Tibial nerve (tissue), 4 donors: ENCODE data around the gene SNX30. TPM values are rescaled to one million over a fixed set of nuclear protein-coding genes. Genes with fewer than 3 reads are reported as not detected.

Source experiments
- DNase-seq, 2 donors: peaks; one replicate each; pipeline ENCODE4 v3.0.0-alpha.2; 2019; ENCODE audit warnings: low spot score in 2 of 2
- H3K27ac ChIP-seq, 4 donors: fragments of 200-600 bp; sonication (generic) in 3 of 4; one replicate each; pipeline ENCODE4 v1.5.1; 2017 to 2019; ENCODE audit warnings: mild to moderate bottlenecking in 1 of 4
- H3K27me3 ChIP-seq, 2 donors: fragments of 200-600 bp; sonication (generic) in 1 of 2; one replicate each; pipeline versions ENCODE4 v1.5.1 to v1.6.0; 2017 to 2019
- H3K36me3 ChIP-seq, 3 donors: fragments of 200-600 bp; sonication (generic); one replicate each; pipeline ENCODE4 v1.5.1; 2018 to 2019
- H3K4me1 ChIP-seq, 4 donors: fragments of 200-600 bp; sonication (generic) in 3 of 4; one replicate each; pipeline ENCODE4 v1.5.1; 2017 to 2019
- H3K4me3 ChIP-seq, 4 donors: fragments of 200-600 bp; sonication (generic) in 3 of 4; one replicate each; pipeline ENCODE4 v1.5.1; 2017 to 2019; ENCODE audit warnings: mild to moderate bottlenecking in 1 of 4, moderate library complexity in 1 of 4
- H3K9me3 ChIP-seq, 4 donors: fragments of 200-600 bp; sonication (generic) in 3 of 4; one replicate each; pipeline ENCODE4 v1.5.1; 2017 to 2019
- CTCF ChIP-seq, 5 experiments: fragments of 200-600 bp in 3 of 5; fragments of 450-650 bp in 2 of 5; sonication (generic) in 3 of 5; IDR thresholded peaks; one replicate each; pipeline ENCODE4 v1.5.1; 2016 to 2019; ENCODE audit warnings: antibody characterized with exemption in 5 of 5, mild to moderate bottlenecking in 3 of 5, moderate library complexity in 2 of 5
- EP300 ChIP-seq, 2 donors: sonication (generic); formaldehyde crosslinking; IDR thresholded peaks; one replicate each; pipeline ENCODE4 v1.6.1; 2017; ENCODE audit warnings: antibody characterized with exemption in 2 of 2, mild to moderate bottlenecking in 1 of 2
- POLR2A ChIP-seq, 2 donors: fragments of 450-650 bp; IDR thresholded peaks; one replicate each; pipeline ENCODE4 v1.6.1; 2017; ENCODE audit warnings: antibody characterized with exemption in 2 of 2, mild to moderate bottlenecking in 2 of 2, moderate library complexity in 2 of 2
- WGBS, 2 donors: methylation state at CpG; one replicate each; pipeline ENCODE4 v1.1.5; 2018; 5-methylcytosine and 5-hydroxymethylcytosine counted together
- total RNA-seq, 4 donors: library from RNA; depleted of rRNA; stranded (reverse); fragments of >200 nt; gene quantifications; one replicate each; pipeline ENCODE4 v1.1.0, GENCODE V29; 2016

The SNX30 gene
- total RNA-seq, 4 donors from 2014 or later: 14.9 to 25.3 (median 17.0) TPM

GRCh38 chr9:112731971-112732370, 18.6 kb upstream of the SNX30 start:
- Histone ChIP-seq H3K9me3 (no peaks in the 10 kb centered on the region), H3K27me3 (no peaks in the 10 kb centered on the region), H3K4me3 (no peak overlapping the region), H3K4me1 (no peaks in the 10 kb centered on the region), H3K27ac (no peak overlapping the region), H3K36me3 (no peaks in the 10 kb centered on the region)
- TF ChIP-seq CTCF (IDR thresholded peaks at IDR 0.05): no peak
- TF ChIP-seq POLR2A (IDR thresholded peaks at IDR 0.05): no peak
- no peak for TF ChIP-seq EP300 (IDR thresholded peaks at IDR 0.05)
- no peak for DNase-seq
- WGBS, 2 donors: 67 to 69% methylated on average over 7 of the region's 7 CpGs

GRCh38 chr9:112734892-112735291, 15.7 kb upstream of the SNX30 start:
- 75 to 80% methylated on average over 2 of the region's 2 CpGs for WGBS, 2 donors
- Histone ChIP-seq H3K4me3 (no peak overlapping the region), H3K36me3 (no peaks in the 10 kb centered on the region), H3K9me3 (no peaks in the 10 kb centered on the region), H3K4me1 (no peaks in the 10 kb centered on the region), H3K27me3 (no peaks in the 10 kb centered on the region), H3K27ac (no peak overlapping the region)
- DNase-seq: no peak
- no peak for TF ChIP-seq POLR2A (IDR thresholded peaks at IDR 0.05)

GRCh38 chr9:112743216-112743836, 7.2 kb upstream of the SNX30 start:
- TF ChIP-seq EP300 (IDR thresholded peaks at IDR 0.05) (no peak), CTCF (IDR thresholded peaks at IDR 0.05) (no peak), POLR2A (IDR thresholded peaks at IDR 0.05) (no peak)
- Histone ChIP-seq H3K27me3 (no peaks in the 10 kb centered on the region), H3K4me1 (peaks cover 0 to 12% (median 8%) of the 10 kb centered on the region in 4 donors), H3K27ac (no peak overlapping the region), H3K4me3 (no peak overlapping the region), H3K9me3 (no peaks in the 10 kb centered on the region), H3K36me3 (no peaks in the 10 kb centered on the region)
- 85 to 86% methylated on average over 3 of the region's 3 CpGs for WGBS, 2 donors
- no peak for DNase-seq

- peak overlapping the region in 2 of 4 donors; percentile 88 to 95 for H3K27ac ChIP-seq
- H3K4me3 ChIP-seq: no peak overlapping the region
- WGBS, 2 donors: 63 to 74% methylated on average over 4 of the region's 4 CpGs
- no peaks in the 10 kb centered on the region for H3K27me3 ChIP-seq
- no peak for TF ChIP-seq CTCF (IDR thresholded peaks at IDR 0.05)
- no peak for TF ChIP-seq POLR2A (IDR thresholded peaks at IDR 0.05)
- TF ChIP-seq EP300 (IDR thresholded peaks at IDR 0.05): no peak
- H3K9me3 ChIP-seq: no peaks in the 10 kb centered on the region
- H3K36me3 ChIP-seq: no peaks in the 10 kb centered on the region
- H3K4me1 ChIP-seq: peaks cover 0 to 20% (median 14%) of the 10 kb centered on the region in 4 donors
- no peak for DNase-seq
Observed at GRCh38 chr9:112744177-112744576, 6.4 kb upstream of the SNX30 start.

GRCh38 chr9:112747094-112747493, 3.5 kb upstream of the SNX30 start:
- H3K36me3 ChIP-seq: no peaks in the 10 kb centered on the region
- WGBS, 2 donors: 44 to 53% methylated on average over 7 of the region's 7 CpGs
- DNase-seq: no peak
- H3K9me3 ChIP-seq: no peaks in the 10 kb centered on the region
- TF ChIP-seq CTCF (IDR thresholded peaks at IDR 0.05) (no peak), POLR2A (IDR thresholded peaks at IDR 0.05) (peak in 1 of 2 donors; percentile 45), EP300 (IDR thresholded peaks at IDR 0.05) (peak; percentile 77 to 96)
- H3K27ac ChIP-seq: peak overlapping the region; percentile 83 to 95 (median 92)
- H3K4me1 ChIP-seq: peaks cover 0 to 32% (median 23%) of the 10 kb centered on the region in 4 donors
- no peak overlapping the region for H3K4me3 ChIP-seq
- H3K27me3 ChIP-seq: no peaks in the 10 kb centered on the region
